Lung (tissue), 12 donors: ENCODE data around the gene ITGAE. TPM values are rescaled to one million over a fixed set of nuclear protein-coding genes. Genes with fewer than 3 reads are reported as not detected.

Source experiments
- ATAC-seq: fragments of 200-7000 bp; cut with Tn5 transposase; one replicate; pipeline ENCODE4 v1.9.1; 2020; ENCODE audit warnings: moderate number of reproducible peaks; ENCODE audit not compliant: insufficient read depth, low FRiP score
- DNase-seq, 3 donors: peaks; one replicate each; pipeline ENCODE4 v3.0.0-alpha.2; 2013 to 2017
- H3K27ac ChIP-seq, 2 donors: one replicate each; pipeline ENCODE4 v1.5.1; 2013; ENCODE audit warnings: mild to moderate bottlenecking in 2 of 2, moderate library complexity in 2 of 2, control low read depth in 1 of 2, inconsistent platforms in 1 of 2, low read depth in 1 of 2, low read length in 1 of 2
- H3K27me3 ChIP-seq, 3 donors: one replicate each; pipeline ENCODE4 v1.5.1; 2013; ENCODE audit warnings: low read length in 2 of 3; ENCODE audit not compliant: control insufficient read depth in 3 of 3, insufficient read depth in 3 of 3
- H3K36me3 ChIP-seq, 4 donors: one replicate each; pipeline ENCODE4 v1.5.1; 2013; ENCODE audit warnings: low read length in 4 of 4, mild to moderate bottlenecking in 1 of 4, moderate library complexity in 1 of 4; ENCODE audit not compliant: control insufficient read depth in 4 of 4, insufficient read depth in 4 of 4
- H3K4me1 ChIP-seq, 5 donors: one replicate each; pipeline ENCODE4 v1.5.1; 2013; ENCODE audit warnings: low read length in 5 of 5, mild to moderate bottlenecking in 2 of 5, moderate library complexity in 1 of 5; ENCODE audit not compliant: control insufficient read depth in 5 of 5, insufficient read depth in 5 of 5
- H3K4me3 ChIP-seq: one replicate; pipeline ENCODE4 v1.5.1; 2013; ENCODE audit warnings: mild to moderate bottlenecking, control low read depth, moderate library complexity
- H3K9ac ChIP-seq, 2 donors: one replicate each; pipeline ENCODE4 v1.5.1; 2013; ENCODE audit warnings: low read length in 2 of 2, control low read depth in 1 of 2; ENCODE audit not compliant: insufficient read depth in 1 of 2
- H3K9me3 ChIP-seq, 4 donors: one replicate each; pipeline ENCODE4 v1.5.1; 2013; ENCODE audit warnings: low read length in 3 of 4, mild to moderate bottlenecking in 1 of 4, moderate library complexity in 1 of 4; ENCODE audit not compliant: control insufficient read depth in 4 of 4, insufficient read depth in 3 of 4
- WGBS, 2 donors: extraction: QIAGEN DNeasy Blood & Tissue Kit; methylation state at CpG; one replicate each; pipeline ENCODE4 v1.1.7; 2013; 5-methylcytosine and 5-hydroxymethylcytosine counted together
- polyA plus RNA-seq, 2 donors: library from polyadenylated mRNA; stranded (reverse); fragments of 200-250 nt; gene quantifications; one replicate each; pipeline ENCODE4 v1.2.1, GENCODE V29; 2013
- total RNA-seq, 2 donors: library from RNA; depleted of rRNA in 1 of 2; stranded (reverse); fragments of >200 nt in 1 of 2; gene quantifications; one replicate each; pipeline ENCODE4 v1.2.1, GENCODE V29; 2014 to 2021
- TF ChIP-seq, protein P1 (sequence below): IDR thresholded peaks from 2 replicates; pipeline ENCODE4 v1.5.1; 2012; ENCODE audit warnings: mild to moderate bottlenecking; ENCODE audit errors: control extremely low read depth, extremely low read depth
- donor health status: control.
- donor health status: control.
- donor health status: Bipolar disorder and iron deficiency.
- donor health status: healthy.
- donor health status: DM: yes; HTN: yes; CAD: no.

The ITGAE gene
- total and polyA plus RNA-seq, 4 donors: 16.8 to 37.3 (median 27.6) TPM

DNA sequence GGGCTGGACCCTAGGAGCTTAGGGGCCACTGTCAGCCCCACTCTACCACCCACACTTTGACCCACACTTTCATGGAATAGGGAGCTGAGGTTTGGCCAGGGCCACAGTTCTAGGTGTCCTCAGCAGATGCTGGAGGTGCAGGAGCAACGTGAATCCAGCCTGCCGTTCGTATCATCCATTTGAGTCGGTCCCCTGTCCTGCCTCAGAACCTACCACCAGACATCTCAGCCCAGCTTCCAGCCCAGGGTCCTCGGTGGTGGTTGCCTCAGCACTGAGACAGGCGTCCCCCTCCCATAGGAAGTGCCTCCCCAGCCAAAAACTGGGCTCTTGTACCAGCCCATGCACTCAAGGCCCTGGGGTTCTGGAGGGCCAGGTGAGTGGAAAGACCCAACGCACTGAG, 359 bp upstream of the ITGAE start:
- ATAC-seq: no peak
- H3K9me3 ChIP-seq: no peaks in the 10 kb centered on the region

DNA sequence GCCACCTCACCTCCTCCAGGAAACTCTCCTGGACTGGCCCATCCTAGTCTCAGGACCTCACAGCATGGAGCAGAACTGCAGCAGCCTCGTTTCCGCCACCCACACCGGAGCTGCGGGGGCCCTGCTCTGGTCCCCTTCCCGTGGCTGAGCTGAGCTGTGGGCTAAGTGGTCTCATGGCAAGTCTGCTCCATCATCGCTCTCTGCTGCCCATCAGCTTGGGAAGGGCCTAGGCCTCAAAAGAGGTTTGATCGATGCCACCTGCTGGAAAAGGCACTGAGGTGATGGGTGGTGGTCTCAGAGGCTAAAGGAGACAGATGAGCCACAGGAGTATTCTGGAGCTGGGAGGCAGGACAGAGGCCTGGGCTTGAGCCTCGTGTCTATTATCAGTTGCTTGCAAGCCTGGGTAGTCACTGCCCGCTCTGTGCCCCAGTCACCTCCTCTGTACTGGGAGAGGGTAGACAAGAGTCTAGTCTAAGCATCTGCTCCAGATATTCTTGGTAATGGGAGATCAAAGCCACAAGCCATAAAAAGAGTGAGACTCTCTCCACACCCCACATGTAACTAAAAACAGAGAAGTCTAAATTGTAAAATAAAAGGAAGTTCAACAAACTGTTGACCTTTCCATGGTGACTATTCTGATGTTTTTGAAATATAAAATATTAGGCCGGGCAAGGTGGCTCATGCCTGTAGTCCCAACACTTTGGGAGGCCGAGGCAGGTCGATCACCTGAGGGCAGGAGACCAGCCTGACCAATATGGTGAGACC, 1.6 kb downstream of the ITGAE start:
- Histone ChIP-seq H3K27ac (peak overlapping the region in 1 of 2 donors; percentile 26), H3K4me1 (peaks cover 0 to 14% (median 5%) of the 10 kb centered on the region in 5 donors), H3K36me3 (no peaks in the 10 kb centered on the region), H3K9me3 (peaks cover 0 to 2% (median 0%) of the 10 kb centered on the region in 4 donors), H3K4me3 (no peak overlapping the region), H3K27me3 (no peaks in the 10 kb centered on the region), H3K9ac (no peak overlapping the region)
- DNase-seq (no peak), ATAC-seq (no peak)
- 80% methylated on average over 12 of the region's 12 CpGs for WGBS, 2 donors
- TF ChIP-seq, protein P1, sequence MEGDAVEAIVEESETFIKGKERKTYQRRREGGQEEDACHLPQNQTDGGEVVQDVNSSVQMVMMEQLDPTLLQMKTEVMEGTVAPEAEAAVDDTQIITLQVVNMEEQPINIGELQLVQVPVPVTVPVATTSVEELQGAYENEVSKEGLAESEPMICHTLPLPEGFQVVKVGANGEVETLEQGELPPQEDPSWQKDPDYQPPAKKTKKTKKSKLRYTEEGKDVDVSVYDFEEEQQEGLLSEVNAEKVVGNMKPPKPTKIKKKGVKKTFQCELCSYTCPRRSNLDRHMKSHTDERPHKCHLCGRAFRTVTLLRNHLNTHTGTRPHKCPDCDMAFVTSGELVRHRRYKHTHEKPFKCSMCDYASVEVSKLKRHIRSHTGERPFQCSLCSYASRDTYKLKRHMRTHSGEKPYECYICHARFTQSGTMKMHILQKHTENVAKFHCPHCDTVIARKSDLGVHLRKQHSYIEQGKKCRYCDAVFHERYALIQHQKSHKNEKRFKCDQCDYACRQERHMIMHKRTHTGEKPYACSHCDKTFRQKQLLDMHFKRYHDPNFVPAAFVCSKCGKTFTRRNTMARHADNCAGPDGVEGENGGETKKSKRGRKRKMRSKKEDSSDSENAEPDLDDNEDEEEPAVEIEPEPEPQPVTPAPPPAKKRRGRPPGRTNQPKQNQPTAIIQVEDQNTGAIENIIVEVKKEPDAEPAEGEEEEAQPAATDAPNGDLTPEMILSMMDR: no peak

More for the DNA sequence above, 359 bp upstream of the ITGAE start:
- Histone ChIP-seq H3K4me3 (no peak overlapping the region), H3K27me3 (no peaks in the 10 kb centered on the region), H3K36me3 (peaks cover 0 to 7% (median 4%) of the 10 kb centered on the region in 4 donors), H3K4me1 (peaks cover 0 to 14% (median 5%) of the 10 kb centered on the region in 5 donors), H3K9ac (no peak overlapping the region), H3K27ac (no peak overlapping the region)
- DNase-seq: no peak
- TF ChIP-seq, protein P1: no peak
- 81 to 85% methylated on average over 7 of the region's 7 CpGs for WGBS, 2 donors

DNA sequence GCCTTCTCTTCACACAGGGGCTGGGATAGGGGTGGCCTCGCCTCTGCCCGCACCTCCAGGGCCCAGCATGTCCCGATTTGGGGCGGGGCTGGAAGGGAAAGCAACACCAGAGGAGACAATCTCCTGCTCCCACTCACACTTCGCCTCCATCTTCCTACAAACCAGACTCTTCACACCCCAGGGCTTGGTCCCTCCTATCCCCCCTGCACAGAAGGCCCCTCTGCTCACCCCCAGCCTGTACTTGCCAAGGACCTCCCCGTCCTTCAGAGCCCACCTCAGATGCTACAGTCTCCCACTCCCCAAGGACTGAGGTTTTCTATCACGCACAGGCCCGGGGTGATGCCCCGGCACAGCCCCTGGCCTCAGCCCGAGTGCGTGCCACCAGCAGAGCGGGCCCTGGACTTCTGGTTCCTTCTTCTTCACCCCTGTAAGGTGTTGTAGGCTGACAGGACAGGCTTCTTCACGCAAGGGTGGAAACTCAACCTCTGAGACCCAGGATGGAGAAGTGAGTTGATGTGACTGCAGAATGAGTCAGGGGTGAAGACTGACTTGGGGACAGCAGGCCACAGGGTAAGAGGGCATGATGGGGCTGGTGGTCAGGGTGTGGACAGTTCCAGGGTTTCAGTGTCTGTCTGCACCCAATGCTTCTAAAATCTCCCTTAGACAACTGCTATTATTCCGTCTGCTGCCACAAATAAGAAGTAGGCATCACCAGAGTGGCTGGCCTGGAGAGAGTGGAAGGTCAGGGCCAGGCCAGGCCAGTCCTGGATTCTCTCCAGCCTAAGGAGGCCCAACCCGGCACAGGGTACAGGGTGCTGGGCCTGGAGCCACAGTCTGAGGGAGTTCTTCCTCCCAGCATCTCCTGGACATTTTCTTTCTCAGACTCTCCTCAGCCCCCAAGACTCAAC, 2.5 kb downstream of the ITGAE start:
- H3K4me1 ChIP-seq: peaks cover 0 to 14% (median 5%) of the 10 kb centered on the region in 5 donors
- ATAC-seq (peak; percentile 36), DNase-seq (no peak)
- no peak overlapping the region for H3K4me3 ChIP-seq
- H3K9me3 ChIP-seq: peaks cover 0 to 2% (median 0%) of the 10 kb centered on the region in 4 donors
- TF ChIP-seq, protein P1: no peak
- H3K36me3 ChIP-seq: no peaks in the 10 kb centered on the region
- WGBS, 2 donors: 77 to 83% methylated on average over 15 of the region's 15 CpGs
- peak overlapping the region in 1 of 2 donors; percentile 26 for H3K27ac ChIP-seq
- no peaks in the 10 kb centered on the region for H3K27me3 ChIP-seq
- H3K9ac ChIP-seq: no peak overlapping the region
